Large intestine (tissue), 3 donors: Measurements from ENCODE around the gene MYO18B. TPM values are rescaled to one million over a fixed set of nuclear protein-coding genes. Genes with fewer than 3 reads are reported as not detected.

Experiments
- DNase-seq, 2 donors: peaks; one replicate each; pipeline versions ENCODE4 v3.0.0 to v3.0.0-alpha.2; 2013
- H3K27ac ChIP-seq: one replicate; pipeline ENCODE4 v1.5.1; 2013; ENCODE audit warnings: low read length
- H3K27me3 ChIP-seq: 2 replicates; pipeline ENCODE4 v1.6.1; 2013; ENCODE audit warnings: low read length; ENCODE audit not compliant: control insufficient read depth, insufficient read depth
- H3K36me3 ChIP-seq: 2 replicates; pipeline ENCODE4 v1.6.1; 2013; ENCODE audit warnings: low read length; ENCODE audit not compliant: control insufficient read depth, insufficient read depth
- H3K4me1 ChIP-seq: one replicate; pipeline ENCODE4 v1.6.1; 2013; ENCODE audit warnings: low read length; ENCODE audit not compliant: control insufficient read depth, insufficient read depth
- H3K4me3 ChIP-seq: one replicate; pipeline ENCODE4 v1.5.1; 2013; ENCODE audit warnings: low read length
- H3K9me3 ChIP-seq: one replicate; pipeline ENCODE4 v1.6.1; 2013; ENCODE audit warnings: mild to moderate bottlenecking, low read depth, low read length, moderate library complexity; ENCODE audit not compliant: control insufficient read depth
- WGBS: methylation state at CpG from one replicate; pipeline ENCODE4 v1.1.5; 2013; ENCODE audit warnings: low lambda C conversion rate; ENCODE audit not compliant: insufficient coverage; 5-methylcytosine and 5-hydroxymethylcytosine counted together
- polyA plus RNA-seq: library from polyadenylated mRNA; unstranded; fragments of 120-200 nt; gene quantifications from one replicate; pipeline ENCODE4 v1.2.1, GENCODE V29; 2013

MYO18B gene
- polyA plus RNA-seq, 1 donor: 0.24 TPM

DNA sequence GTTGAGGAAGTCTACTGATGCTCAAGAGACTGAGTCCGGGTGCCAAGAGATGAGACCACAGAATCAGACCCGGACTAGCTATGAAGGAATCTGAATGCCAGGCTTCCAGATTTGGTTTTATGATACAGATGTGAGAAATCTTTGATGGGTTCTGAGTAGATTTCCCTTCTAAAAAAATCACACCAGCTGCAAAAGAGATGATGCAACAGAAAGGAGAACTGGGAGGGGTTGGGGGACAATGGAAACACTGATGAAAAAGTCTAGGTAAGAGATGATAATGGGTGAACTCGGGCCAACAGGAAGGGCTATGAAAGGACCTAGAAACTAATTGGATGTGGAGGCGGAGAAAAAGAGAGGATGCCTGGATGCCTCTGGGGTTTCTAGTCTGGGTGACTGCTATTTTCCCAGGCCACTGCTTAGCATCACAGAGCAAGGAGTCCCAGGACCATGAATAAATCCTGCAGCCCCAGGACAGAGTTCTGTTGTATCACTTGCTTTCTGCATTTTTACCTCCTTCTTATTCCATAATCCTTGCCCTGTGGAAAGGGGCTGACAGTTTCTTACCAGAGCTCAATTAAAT, 311.8 kb downstream of the MYO18B start:
- no peak for DNase-seq
- Histone ChIP-seq H3K4me3 (no peak overlapping the region), H3K36me3 (no peaks in the 10 kb centered on the region), H3K27me3 (no peaks in the 10 kb centered on the region), H3K4me1 (no peaks in the 10 kb centered on the region), H3K27ac (no peak overlapping the region), H3K9me3 (no peaks in the 10 kb centered on the region)
- WGBS: 33% methylated on average over 1 of the region's 4 CpGs

DNA sequence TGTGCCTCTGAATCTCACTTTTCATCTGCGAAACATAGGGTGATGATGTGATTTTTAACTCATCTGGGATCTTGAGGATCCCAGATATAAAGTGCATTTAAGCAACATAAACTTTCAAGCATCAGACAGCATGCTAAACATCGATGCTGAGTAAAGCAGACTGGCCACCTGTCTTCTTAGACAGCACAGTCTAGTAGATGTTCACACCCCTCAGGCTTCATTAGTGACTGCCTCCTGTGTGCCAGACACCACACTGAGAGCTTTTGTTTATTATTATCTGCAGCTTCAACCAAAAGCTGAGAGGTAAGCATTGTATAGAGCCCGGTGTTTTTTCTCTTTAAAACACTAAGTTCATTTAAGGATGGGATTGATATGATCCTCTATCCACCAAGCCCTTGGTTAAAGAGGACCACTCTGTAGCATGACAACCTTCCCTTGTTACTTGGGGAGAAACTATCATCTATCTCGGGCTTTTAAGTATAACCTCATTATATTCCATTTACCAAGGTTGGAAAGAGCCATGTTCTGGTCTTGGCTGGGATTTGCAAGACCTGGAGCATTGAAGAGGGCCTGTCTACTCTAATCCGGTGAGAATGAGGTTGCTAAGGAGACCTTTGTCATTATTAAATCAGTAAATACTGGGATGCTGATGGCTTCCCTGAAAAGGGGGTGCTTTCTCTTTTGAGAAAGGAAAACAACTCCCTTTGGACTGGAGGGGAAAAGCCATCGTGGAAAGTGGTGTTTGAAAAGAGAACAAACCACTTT, 313.0 kb downstream of the MYO18B start:
- DNase-seq: no peak
- no peaks in the 10 kb centered on the region for H3K36me3 ChIP-seq
- no peak overlapping the region for H3K27ac ChIP-seq
- H3K27me3 ChIP-seq: no peaks in the 10 kb centered on the region
- no peaks in the 10 kb centered on the region for H3K9me3 ChIP-seq
- H3K4me3 ChIP-seq: no peak overlapping the region
- no peaks in the 10 kb centered on the region for H3K4me1 ChIP-seq
- WGBS: 0% methylated on average over 1 of the region's 6 CpGs

DNA sequence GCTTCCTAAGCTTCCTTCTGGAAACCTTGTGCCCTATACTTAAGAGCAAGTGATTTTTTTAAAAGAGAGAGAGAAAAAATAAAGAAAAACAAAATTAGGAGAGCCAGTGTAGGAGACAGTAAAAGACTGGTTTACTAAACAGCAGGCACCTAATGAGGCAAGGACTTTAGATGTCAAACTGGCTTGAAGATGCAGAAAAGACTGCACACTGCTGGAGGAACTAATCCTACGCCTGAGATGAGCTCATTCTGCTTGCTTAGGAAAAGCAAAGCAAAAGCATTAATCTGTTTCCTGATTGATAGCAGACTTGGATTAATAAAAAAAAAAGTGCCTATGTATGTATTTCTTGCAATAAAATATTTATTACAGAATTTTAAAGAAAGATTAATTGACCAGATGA, 313.7 kb downstream of the MYO18B start:
- Histone ChIP-seq H3K4me3 (no peak overlapping the region), H3K36me3 (no peaks in the 10 kb centered on the region), H3K27me3 (no peaks in the 10 kb centered on the region), H3K9me3 (no peaks in the 10 kb centered on the region), H3K27ac (no peak overlapping the region), H3K4me1 (no peaks in the 10 kb centered on the region)
- WGBS: no CpG with 5 or more reads among the region's 1 CpG
- DNase-seq: no peak

DNA sequence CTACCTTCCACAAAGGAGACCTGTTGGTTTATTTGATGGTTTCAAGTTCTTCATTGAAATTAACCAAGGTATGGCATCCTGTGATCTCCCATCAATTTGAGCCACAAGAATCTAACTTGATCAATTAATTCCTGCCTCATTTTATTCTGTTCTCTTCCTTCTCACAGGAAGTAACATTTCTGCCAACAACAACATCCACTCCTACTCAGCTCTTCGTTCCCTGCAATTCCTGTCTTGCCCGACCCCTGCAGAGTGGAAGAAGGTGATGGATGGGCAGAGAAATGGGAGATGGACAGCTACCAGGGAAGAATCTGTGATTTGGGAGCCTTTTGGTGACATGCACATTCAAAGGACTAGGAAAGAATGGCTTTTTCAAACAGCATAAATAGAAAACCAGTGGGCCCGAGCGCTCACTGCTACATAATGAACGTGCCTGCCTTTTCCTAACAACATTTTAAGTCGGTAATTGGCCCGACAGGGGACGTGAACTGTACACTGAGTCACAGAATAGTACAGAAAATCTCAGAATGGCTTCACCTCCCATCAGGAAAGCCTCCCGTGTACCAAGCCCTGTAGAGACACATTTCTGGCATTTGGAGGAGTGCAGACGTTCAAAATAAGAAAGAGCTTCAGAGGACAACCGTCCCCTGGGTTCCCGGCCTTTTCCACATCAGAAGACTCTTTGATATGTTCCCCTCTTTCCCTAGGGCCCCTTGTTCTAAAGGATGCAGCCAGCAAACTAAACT, 314.6 kb downstream of the MYO18B start:
- H3K4me3 ChIP-seq: no peak overlapping the region
- WGBS: no CpG with 5 or more reads among the region's 12 CpGs
- H3K27ac ChIP-seq: no peak overlapping the region
- H3K36me3 ChIP-seq: no peaks in the 10 kb centered on the region
- no peaks in the 10 kb centered on the region for H3K27me3 ChIP-seq
- no peaks in the 10 kb centered on the region for H3K4me1 ChIP-seq
- no peaks in the 10 kb centered on the region for H3K9me3 ChIP-seq
- no peak for DNase-seq

DNA sequence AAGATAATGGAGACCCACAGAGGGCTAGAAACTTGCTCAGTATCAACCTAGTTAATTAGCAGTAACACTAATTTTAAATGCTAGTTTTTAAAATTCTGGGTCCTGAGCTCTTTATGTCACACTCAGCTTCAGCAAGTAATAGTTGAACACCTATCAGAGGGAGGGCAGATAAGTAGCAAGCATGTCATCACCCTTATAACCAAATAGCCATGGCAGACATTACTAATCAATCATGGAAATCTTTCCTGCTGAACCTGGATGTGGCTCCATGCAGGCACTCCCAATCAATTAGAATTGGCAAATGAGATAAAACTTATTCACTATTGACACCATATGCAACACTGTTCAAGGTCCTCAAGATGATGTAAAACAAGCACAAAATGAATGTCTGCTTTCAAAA, 315.7 kb downstream of the MYO18B start:
- Histone ChIP-seq H3K36me3 (no peaks in the 10 kb centered on the region), H3K4me1 (no peaks in the 10 kb centered on the region), H3K27me3 (no peaks in the 10 kb centered on the region), H3K9me3 (no peaks in the 10 kb centered on the region), H3K4me3 (no peak overlapping the region), H3K27ac (no peak overlapping the region)
- no peak for DNase-seq

DNA sequence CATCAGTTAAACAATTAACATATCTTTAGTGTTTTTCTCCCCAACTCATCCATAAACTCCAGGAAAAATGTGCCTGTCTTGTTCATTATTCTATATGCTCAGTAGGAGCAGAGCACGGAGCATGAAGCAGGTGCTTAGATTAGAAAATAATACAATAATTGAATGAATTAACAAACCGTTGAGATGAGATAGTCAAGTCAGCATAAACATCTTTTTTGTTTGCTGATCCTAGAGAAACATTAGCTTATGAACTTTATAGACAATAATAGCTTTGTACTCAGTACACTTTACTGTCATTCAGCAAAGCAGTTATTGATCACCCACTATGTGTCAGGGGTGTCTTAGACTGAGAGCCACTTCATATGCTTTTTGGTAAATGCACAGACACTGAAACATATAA, 322.1 kb downstream of the MYO18B start:
- H3K27me3 ChIP-seq: peaks cover 14% of the 10 kb centered on the region
- no peak overlapping the region for H3K27ac ChIP-seq
- H3K36me3 ChIP-seq: no peaks in the 10 kb centered on the region
- no peaks in the 10 kb centered on the region for H3K9me3 ChIP-seq
- WGBS: 72% methylated on average over 2 of the region's 2 CpGs
- no peaks in the 10 kb centered on the region for H3K4me1 ChIP-seq
- DNase-seq: no peak
- no peak overlapping the region for H3K4me3 ChIP-seq

DNA sequence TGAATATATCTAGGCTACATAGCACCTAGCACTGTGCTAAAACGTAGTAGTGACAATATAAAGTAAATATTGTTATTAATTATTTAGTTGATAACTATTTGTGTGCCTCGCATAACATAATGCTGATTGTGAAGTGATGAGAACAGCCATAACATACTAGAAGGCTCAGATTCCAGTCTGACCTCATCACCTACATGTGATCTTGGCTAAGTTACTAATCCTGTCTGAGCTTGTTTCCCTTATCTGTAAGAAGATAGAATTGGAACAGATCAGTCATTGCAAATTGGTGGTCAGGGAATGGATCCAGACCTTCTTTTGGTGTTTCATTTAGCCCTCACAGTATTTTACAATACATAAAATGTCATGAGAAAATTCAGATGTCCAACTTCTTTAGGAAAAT, 323.9 kb downstream of the MYO18B start:
- Histone ChIP-seq H3K4me3 (no peak overlapping the region), H3K36me3 (no peaks in the 10 kb centered on the region), H3K27ac (no peak overlapping the region), H3K27me3 (peaks cover 16% of the 10 kb centered on the region), H3K9me3 (no peaks in the 10 kb centered on the region), H3K4me1 (no peaks in the 10 kb centered on the region)
- no peak for DNase-seq
- no CpG with 5 or more reads among the region's 2 CpGs for WGBS

DNA sequence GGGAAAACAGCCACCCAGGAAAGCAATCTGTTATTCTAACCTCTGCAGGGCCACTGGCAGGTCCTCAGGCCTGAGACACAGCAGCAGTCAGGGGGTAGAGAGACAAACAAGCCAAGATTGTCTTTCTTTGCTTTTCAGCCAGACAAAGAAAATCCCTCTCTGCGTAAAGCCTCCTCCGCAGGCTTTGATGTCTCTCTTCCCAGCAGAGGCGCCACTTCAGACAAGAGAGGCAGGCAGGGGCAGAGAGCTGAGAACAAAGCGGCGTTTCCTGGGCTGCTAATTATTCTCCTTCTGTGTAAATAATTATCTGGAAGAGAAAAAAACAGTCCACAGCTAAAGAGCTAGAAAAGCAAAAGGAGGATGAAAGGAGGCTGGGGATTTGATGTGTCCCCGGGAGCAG, 324.5 kb downstream of the MYO18B start:
- peaks cover 16% of the 10 kb centered on the region for H3K27me3 ChIP-seq

DNA sequence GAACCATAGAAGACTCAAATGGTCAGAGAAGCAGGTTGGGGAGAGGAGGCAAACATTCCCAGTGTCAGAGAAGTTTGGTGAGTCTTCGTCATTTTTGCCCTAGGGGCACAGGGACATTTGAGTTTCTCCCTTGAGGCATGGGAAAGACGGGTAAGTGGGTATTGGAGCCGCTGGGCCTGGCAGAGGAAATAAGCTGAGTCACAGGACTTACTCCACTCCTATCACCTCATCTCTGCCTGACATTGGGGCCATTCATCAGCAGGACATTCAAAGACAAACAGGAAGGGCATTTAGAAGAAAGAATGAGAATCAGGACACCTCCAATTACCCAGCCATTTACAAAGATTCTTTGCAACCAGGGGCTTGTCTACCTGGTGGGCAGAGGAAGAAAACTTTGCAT, 326.6 kb downstream of the MYO18B start:
- Histone ChIP-seq H3K27ac (no peak overlapping the region), H3K4me3 (no peak overlapping the region), H3K36me3 (no peaks in the 10 kb centered on the region), H3K4me1 (no peaks in the 10 kb centered on the region), H3K9me3 (no peaks in the 10 kb centered on the region), H3K27me3 (peaks cover 16% of the 10 kb centered on the region)
- no peak for DNase-seq
- WGBS: no CpG with 5 or more reads among the region's 3 CpGs

More for the DNA sequence above, 324.5 kb downstream of the MYO18B start:
- Histone ChIP-seq H3K36me3 (no peaks in the 10 kb centered on the region), H3K27ac (no peak overlapping the region), H3K4me1 (no peaks in the 10 kb centered on the region), H3K9me3 (no peaks in the 10 kb centered on the region), H3K4me3 (no peak overlapping the region)
- no CpG with 5 or more reads among the region's 6 CpGs for WGBS
- DNase-seq: no peak

DNA sequence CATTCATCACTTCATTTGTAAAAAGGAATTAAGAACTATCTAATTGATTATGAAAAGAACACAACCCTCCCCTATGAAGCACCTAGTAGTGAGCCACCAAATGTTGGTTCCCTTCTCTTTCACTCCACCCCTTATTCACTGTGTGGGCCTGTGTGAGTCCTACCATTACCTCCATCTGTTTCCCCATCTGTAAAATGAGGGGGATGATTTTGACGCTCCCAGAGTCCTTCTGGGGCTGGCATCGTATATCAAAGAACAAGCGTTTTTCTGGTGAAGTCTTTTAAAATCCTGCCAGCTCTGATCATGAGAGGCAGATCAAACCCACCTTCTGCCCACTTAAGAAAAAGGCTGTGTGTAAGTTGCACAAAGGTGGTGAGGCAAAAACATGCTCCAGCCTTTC, 330.6 kb downstream of the MYO18B start:
- Histone ChIP-seq H3K36me3 (no peaks in the 10 kb centered on the region), H3K4me1 (no peaks in the 10 kb centered on the region), H3K4me3 (no peak overlapping the region), H3K27me3 (peaks cover 6% of the 10 kb centered on the region), H3K9me3 (no peaks in the 10 kb centered on the region), H3K27ac (no peak overlapping the region)
- no CpG with 5 or more reads among the region's 3 CpGs for WGBS
- no peak for DNase-seq
